Mesenchymal stem cell (in vitro differentiated cells and primary cell): ENCODE measurements around the gene TMEM170B.
A peak's percentile ranks its signal among the peaks of the same experiment; 100 is the strongest.

Experiments
- DNase-seq: peaks from one replicate; pipeline ENCODE4 v3.0.0-alpha.2; 2013
- H2AFZ ChIP-seq: one replicate; pipeline ENCODE4 v1.6.1; 2013; ENCODE audit warnings: low read depth, mild to moderate bottlenecking, control low read depth, inconsistent platforms, low read length, moderate library complexity
- H2AK5ac ChIP-seq: 2 replicates; pipeline ENCODE4 v1.6.1; 2013; ENCODE audit warnings: low read length, moderate library complexity, mild to moderate bottlenecking, inconsistent platforms; ENCODE audit not compliant: severe bottlenecking
- H2BK120ac ChIP-seq: one replicate; pipeline ENCODE4 v1.6.1; 2013; ENCODE audit warnings: low read depth, mild to moderate bottlenecking, inconsistent platforms, low read length, moderate library complexity
- H2BK12ac ChIP-seq, 2 experiments: one replicate each; pipeline ENCODE4 v1.6.1; 2013; ENCODE audit warnings: inconsistent platforms in 2 of 2, low read length in 2 of 2, mild to moderate bottlenecking in 2 of 2, moderate library complexity in 2 of 2, control low read depth in 1 of 2
- H2BK15ac ChIP-seq: one replicate; pipeline ENCODE4 v1.6.1; 2013; ENCODE audit warnings: mild to moderate bottlenecking, low read depth, inconsistent platforms; ENCODE audit not compliant: poor library complexity, severe bottlenecking
- H2BK5ac ChIP-seq: 2 replicates; pipeline ENCODE4 v1.6.1; 2013; ENCODE audit warnings: low read depth, mild to moderate bottlenecking, low read length, control low read depth, inconsistent platforms; ENCODE audit not compliant: poor library complexity, severe bottlenecking
- H3K14ac ChIP-seq, 2 experiments: one replicate each; pipeline ENCODE4 v1.6.1; 2013; ENCODE audit warnings: inconsistent platforms in 2 of 2, low read length in 2 of 2, control low read depth in 1 of 2, mild to moderate bottlenecking in 1 of 2, moderate library complexity in 1 of 2
- H3K18ac ChIP-seq, 2 experiments: one replicate each; pipeline ENCODE4 v1.6.1; 2013; ENCODE audit warnings: inconsistent platforms in 2 of 2, low read length in 2 of 2, control low read depth in 1 of 2, low read depth in 1 of 2, mild to moderate bottlenecking in 1 of 2
- H3K23ac ChIP-seq, 2 experiments: one replicate each; pipeline ENCODE4 v1.6.1; 2013; ENCODE audit warnings: inconsistent platforms in 2 of 2, low read length in 2 of 2, mild to moderate bottlenecking in 2 of 2, moderate library complexity in 2 of 2, control low read depth in 1 of 2
- H3K27ac ChIP-seq: 2 replicates; pipeline ENCODE4 v1.5.1; 2013; ENCODE audit warnings: mild to moderate bottlenecking, moderate library complexity, low read length, control low read depth, inconsistent platforms; ENCODE audit not compliant: poor library complexity, severe bottlenecking
- H3K27me3 ChIP-seq, 2 experiments: 2 replicates each; pipeline versions ENCODE4 v1.6.1 to v1.7.0; 2013; ENCODE audit warnings: low read length in 2 of 2, mild to moderate bottlenecking in 2 of 2, moderate library complexity in 2 of 2, control low read depth in 1 of 2, inconsistent platforms in 1 of 2; ENCODE audit not compliant: control insufficient read depth in 1 of 2, insufficient read depth in 1 of 2
- H3K36me3 ChIP-seq, 2 experiments: 2 replicates each; pipeline versions ENCODE4 v1.6.1 to v1.7.0; 2013; ENCODE audit warnings: low read length in 2 of 2, control low read depth in 1 of 2, inconsistent platforms in 1 of 2, low read depth in 1 of 2, mild to moderate bottlenecking in 1 of 2; ENCODE audit not compliant: insufficient read depth in 2 of 2, control insufficient read depth in 1 of 2
- H3K4ac ChIP-seq, 2 experiments: one replicate each; pipeline ENCODE4 v1.6.1; 2013; ENCODE audit warnings: inconsistent platforms in 2 of 2, low read length in 2 of 2, mild to moderate bottlenecking in 2 of 2, moderate library complexity in 2 of 2, control low read depth in 1 of 2, low read depth in 1 of 2
- H3K4me1 ChIP-seq: 2 replicates; pipeline ENCODE4 v1.6.1; 2013; ENCODE audit warnings: low read depth, low read length, control low read depth; ENCODE audit not compliant: control insufficient read depth, insufficient read depth
- H3K4me2 ChIP-seq: 2 replicates; pipeline ENCODE4 v1.6.1; 2013; ENCODE audit warnings: low read length, mild to moderate bottlenecking, inconsistent platforms; ENCODE audit not compliant: poor library complexity, severe bottlenecking
- H3K4me3 ChIP-seq, 2 experiments: 2 replicates each; pipeline versions ENCODE4 v1.5.1 to v1.7.0; 2013; ENCODE audit warnings: low read length in 2 of 2, mild to moderate bottlenecking in 2 of 2, control low read depth in 1 of 2, low read depth in 1 of 2; ENCODE audit not compliant: insufficient read depth in 1 of 2
- H3K79me1 ChIP-seq: replicated peaks from 2 replicates; pipeline ENCODE4 v1.6.1; 2013; ENCODE audit warnings: mild to moderate bottlenecking, control low read depth, low read length, inconsistent platforms; ENCODE audit not compliant: poor library complexity, severe bottlenecking
- H3K9ac ChIP-seq: 2 replicates; pipeline ENCODE4 v1.7.0; 2013; ENCODE audit warnings: mild to moderate bottlenecking, low read length, moderate library complexity
- H3K9me3 ChIP-seq: 2 replicates; pipeline ENCODE4 v1.7.0; 2013; ENCODE audit warnings: mild to moderate bottlenecking, low read length; ENCODE audit not compliant: control insufficient read depth
- H4K8ac ChIP-seq: one replicate; pipeline ENCODE4 v1.6.1; 2013; ENCODE audit warnings: inconsistent platforms, mild to moderate bottlenecking, low read length, moderate library complexity
- H4K91ac ChIP-seq: one replicate; pipeline ENCODE4 v1.6.1; 2013; ENCODE audit warnings: mild to moderate bottlenecking, low read length, inconsistent platforms
- WGBS: methylation state at CpG from one replicate; pipeline ENCODE4 v1.1.7; 2013; ENCODE audit warnings: mixed read lengths; 5-methylcytosine and 5-hydroxymethylcytosine counted together

TMEM170B gene

GRCh38 chr6:11571073-11571472, 33.5 kb downstream of the TMEM170B start:
- peaks cover 3 to 4% of the 10 kb centered on the region in 2 experiments for H3K36me3 ChIP-seq
- H4K91ac ChIP-seq: no peak overlapping the region
- H3K4me1 ChIP-seq: no peaks in the 10 kb centered on the region
- no peak overlapping the region for H3K4me3 ChIP-seq
- no peak overlapping the region for H3K9ac ChIP-seq
- no peak overlapping the region for H4K8ac ChIP-seq
- H3K27ac ChIP-seq: no peak overlapping the region
- H3K18ac ChIP-seq: no peak overlapping the region
- no peak overlapping the region for H2AFZ ChIP-seq
- H2BK5ac ChIP-seq: no peak overlapping the region
- no peak for DNase-seq
- H2AK5ac ChIP-seq: no peak overlapping the region
- H3K23ac ChIP-seq: no peak overlapping the region
- H2BK120ac ChIP-seq: no peak overlapping the region
- no peaks in the 10 kb centered on the region for H3K9me3 ChIP-seq
- no peak overlapping the region for H2BK15ac ChIP-seq
- H3K14ac ChIP-seq: no peak overlapping the region
- no peaks in the 10 kb centered on the region for H3K79me1 ChIP-seq
- no peak overlapping the region for H3K4ac ChIP-seq
- H3K27me3 ChIP-seq: no peaks in the 10 kb centered on the region
- no peak overlapping the region for H2BK12ac ChIP-seq
- H3K4me2 ChIP-seq: no peak overlapping the region
- 73% methylated on average over 2 of the region's 2 CpGs for WGBS

- no peak overlapping the region for H2BK120ac ChIP-seq
- H2BK5ac ChIP-seq: no peak overlapping the region
- H3K79me1 ChIP-seq: no peaks in the 10 kb centered on the region
- H3K27me3 ChIP-seq: no peaks in the 10 kb centered on the region
- no peaks in the 10 kb centered on the region for H3K4me1 ChIP-seq
- no peak overlapping the region for H3K23ac ChIP-seq
- no peak overlapping the region for H3K18ac ChIP-seq
- H2AK5ac ChIP-seq: no peak overlapping the region
- H3K14ac ChIP-seq: no peak overlapping the region
- H3K9me3 ChIP-seq: no peaks in the 10 kb centered on the region
- no peak overlapping the region for H2BK12ac ChIP-seq
- no peak overlapping the region for H3K27ac ChIP-seq
- H2BK15ac ChIP-seq: no peak overlapping the region
- no peaks in the 10 kb centered on the region for H3K36me3 ChIP-seq
- H3K4ac ChIP-seq: no peak overlapping the region
- H3K9ac ChIP-seq: no peak overlapping the region
- DNase-seq: peak; percentile 85
- no peak overlapping the region for H2AFZ ChIP-seq
- no peak overlapping the region for H3K4me3 ChIP-seq
- peak overlapping the region; percentile 25 for H3K4me2 ChIP-seq
- WGBS: 39% methylated on average over 10 of the region's 10 CpGs
- no peak overlapping the region for H4K91ac ChIP-seq
- H4K8ac ChIP-seq: no peak overlapping the region
Observed at GRCh38 chr6:11575408-11576033, 38.0 kb downstream of the TMEM170B start.

GRCh38 chr6:11580686-11581405, 43.3 kb downstream of the TMEM170B start:
- no peak overlapping the region for H2BK120ac ChIP-seq
- no peak overlapping the region for H3K9ac ChIP-seq
- no peaks in the 10 kb centered on the region for H3K79me1 ChIP-seq
- H3K4me2 ChIP-seq: no peak overlapping the region
- no peak overlapping the region for H4K8ac ChIP-seq
- no peak overlapping the region for H3K23ac ChIP-seq
- no peak overlapping the region for H2AK5ac ChIP-seq
- no peak overlapping the region for H3K14ac ChIP-seq
- no peak overlapping the region for H2BK15ac ChIP-seq
- no peaks in the 10 kb centered on the region for H3K9me3 ChIP-seq
- DNase-seq: no peak
- no peaks in the 10 kb centered on the region for H3K4me1 ChIP-seq
- no peak overlapping the region for H3K4me3 ChIP-seq
- H3K18ac ChIP-seq: no peak overlapping the region
- no peak overlapping the region for H2BK5ac ChIP-seq
- 95% methylated on average over 2 of the region's 4 CpGs for WGBS
- H2BK12ac ChIP-seq: no peak overlapping the region
- no peak overlapping the region for H4K91ac ChIP-seq
- H2AFZ ChIP-seq: no peak overlapping the region
- no peaks in the 10 kb centered on the region for H3K27me3 ChIP-seq
- H3K4ac ChIP-seq: no peak overlapping the region
- H3K36me3 ChIP-seq: no peaks in the 10 kb centered on the region
- no peak overlapping the region for H3K27ac ChIP-seq

- no peak overlapping the region for H2BK5ac ChIP-seq
- no peak overlapping the region for H3K4ac ChIP-seq
- H3K9me3 ChIP-seq: no peaks in the 10 kb centered on the region
- no peak overlapping the region for H2AK5ac ChIP-seq
- no peaks in the 10 kb centered on the region for H3K27me3 ChIP-seq
- H2BK120ac ChIP-seq: no peak overlapping the region
- no peaks in the 10 kb centered on the region for H3K36me3 ChIP-seq
- H3K79me1 ChIP-seq: peaks cover 3% of the 10 kb centered on the region
- H2BK15ac ChIP-seq: no peak overlapping the region
- no peak overlapping the region for H3K9ac ChIP-seq
- H2AFZ ChIP-seq: no peak overlapping the region
- H4K8ac ChIP-seq: no peak overlapping the region
- no peak overlapping the region for H3K4me2 ChIP-seq
- WGBS: 62% methylated on average over 5 of the region's 5 CpGs
- H3K27ac ChIP-seq: no peak overlapping the region
- no peak overlapping the region for H3K18ac ChIP-seq
- peak; percentile 37 for DNase-seq
- no peak overlapping the region for H3K4me3 ChIP-seq
- no peak overlapping the region for H3K14ac ChIP-seq
- H3K23ac ChIP-seq: no peak overlapping the region
- no peak overlapping the region for H2BK12ac ChIP-seq
- peaks cover 4% of the 10 kb centered on the region for H3K4me1 ChIP-seq
- no peak overlapping the region for H4K91ac ChIP-seq
Observed at GRCh38 chr6:11584244-11584643, 46.7 kb downstream of the TMEM170B start.
